DND-41 (cell line): ENCODE measurements around the gene DNASE2.

Experiments
- ATAC-seq: fragments of 200-7000 bp; cut with Tn5 transposase; 3 replicates; pipeline ENCODE4 v1.9.1; 2021; ENCODE audit warnings: low read depth; ENCODE audit not compliant: insufficient read depth
- DNase-seq: peaks from one replicate; pipeline ENCODE4 v3.0.0-alpha.2; 2020
- H2AFZ ChIP-seq: 2 replicates; pipeline ENCODE4 v1.6.0; 2012; ENCODE audit warnings: low read depth, low read length
- H3K27ac ChIP-seq: 2 replicates; pipeline ENCODE4 v1.5.1; 2012; ENCODE audit warnings: low read length, inconsistent platforms
- H3K27me3 ChIP-seq: fragments of 200-600 bp; sonication (generic); 2 replicates; pipeline ENCODE4 v1.6.0; 2012; ENCODE audit warnings: low read length, mild to moderate bottlenecking, inconsistent platforms; ENCODE audit not compliant: insufficient read depth, poor library complexity
- H3K36me3 ChIP-seq: 2 replicates; pipeline ENCODE4 v1.5.1; 2012; ENCODE audit warnings: low read length, inconsistent platforms; ENCODE audit not compliant: insufficient read depth
- H3K4me1 ChIP-seq: 2 replicates; pipeline ENCODE4 v1.5.1; 2012; ENCODE audit warnings: mild to moderate bottlenecking, low read length; ENCODE audit not compliant: insufficient read depth
- H3K4me2 ChIP-seq: 2 replicates; pipeline ENCODE4 v1.6.0; 2012; ENCODE audit warnings: mild to moderate bottlenecking, moderate library complexity, low read length, inconsistent platforms; ENCODE audit not compliant: insufficient read depth
- H3K4me3 ChIP-seq, 2 experiments: fragments of 200-600 bp in 1 of 2; shearing (Covaris generic) in 1 of 2; 2 replicates each; pipeline ENCODE4 v1.5.1; 2012 to 2016; ENCODE audit warnings: inconsistent platforms in 2 of 2, low read length in 2 of 2, mild to moderate bottlenecking in 2 of 2, low read depth in 1 of 2, moderate library complexity in 1 of 2
- H3K79me2 ChIP-seq: 2 replicates; pipeline ENCODE4 v1.6.0; 2012; ENCODE audit warnings: low read length, inconsistent platforms; ENCODE audit not compliant: insufficient read depth
- H3K9ac ChIP-seq: 2 replicates; pipeline ENCODE4 v1.6.0; 2012; ENCODE audit warnings: low read depth, mild to moderate bottlenecking, inconsistent platforms, low read length, moderate library complexity
- H3K9me3 ChIP-seq: 2 replicates; pipeline ENCODE4 v1.5.1; 2012; ENCODE audit warnings: low read length, moderate library complexity, mild to moderate bottlenecking, inconsistent platforms; ENCODE audit not compliant: insufficient read depth, severe bottlenecking
- H4K20me1 ChIP-seq: 2 replicates; pipeline ENCODE4 v1.6.0; 2012; ENCODE audit warnings: low read length; ENCODE audit not compliant: insufficient read depth
- EZH2 ChIP-seq: IDR thresholded peaks from 3 replicates; pipeline ENCODE4 v1.6.1; 2012; ENCODE audit warnings: borderline replicate concordance, low read depth, mild to moderate bottlenecking, moderate library complexity, low read length, inconsistent platforms; ENCODE audit not compliant: severe bottlenecking
- TF ChIP-seq, protein P1 (sequence below): IDR thresholded peaks from 2 replicates; pipeline ENCODE4 v1.5.1; 2012; ENCODE audit warnings: borderline replicate concordance, low read length, moderate library complexity, mild to moderate bottlenecking; ENCODE audit not compliant: poor library complexity, severe bottlenecking; ENCODE audit errors: extremely low read depth

The DNASE2 gene

GRCh38 chr19:12841094-12841493 lies 40.2 kb downstream of the DNASE2 start:
- Histone ChIP-seq H3K4me3 (no peak overlapping the region), H3K79me2 (peaks cover 39% of the 10 kb centered on the region), H4K20me1 (peaks cover 30% of the 10 kb centered on the region; the same call in 1 of the 2 replicates), H3K27ac (no peak overlapping the region), H3K9me3 (no peaks in the 10 kb centered on the region), H3K36me3 (peaks cover 9% of the 10 kb centered on the region; the same call in 1 of the 2 replicates), H3K9ac (no peak overlapping the region), H3K4me1 (peaks cover 33% of the 10 kb centered on the region), H3K27me3 (no peaks in the 10 kb centered on the region), H2AFZ (no peak overlapping the region), H3K4me2 (no peak overlapping the region)
- TF ChIP-seq, protein P1, sequence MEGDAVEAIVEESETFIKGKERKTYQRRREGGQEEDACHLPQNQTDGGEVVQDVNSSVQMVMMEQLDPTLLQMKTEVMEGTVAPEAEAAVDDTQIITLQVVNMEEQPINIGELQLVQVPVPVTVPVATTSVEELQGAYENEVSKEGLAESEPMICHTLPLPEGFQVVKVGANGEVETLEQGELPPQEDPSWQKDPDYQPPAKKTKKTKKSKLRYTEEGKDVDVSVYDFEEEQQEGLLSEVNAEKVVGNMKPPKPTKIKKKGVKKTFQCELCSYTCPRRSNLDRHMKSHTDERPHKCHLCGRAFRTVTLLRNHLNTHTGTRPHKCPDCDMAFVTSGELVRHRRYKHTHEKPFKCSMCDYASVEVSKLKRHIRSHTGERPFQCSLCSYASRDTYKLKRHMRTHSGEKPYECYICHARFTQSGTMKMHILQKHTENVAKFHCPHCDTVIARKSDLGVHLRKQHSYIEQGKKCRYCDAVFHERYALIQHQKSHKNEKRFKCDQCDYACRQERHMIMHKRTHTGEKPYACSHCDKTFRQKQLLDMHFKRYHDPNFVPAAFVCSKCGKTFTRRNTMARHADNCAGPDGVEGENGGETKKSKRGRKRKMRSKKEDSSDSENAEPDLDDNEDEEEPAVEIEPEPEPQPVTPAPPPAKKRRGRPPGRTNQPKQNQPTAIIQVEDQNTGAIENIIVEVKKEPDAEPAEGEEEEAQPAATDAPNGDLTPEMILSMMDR: no peak
- no peak for TF ChIP-seq EZH2
- DNase-seq (no peak), ATAC-seq (no peak)

DNA sequence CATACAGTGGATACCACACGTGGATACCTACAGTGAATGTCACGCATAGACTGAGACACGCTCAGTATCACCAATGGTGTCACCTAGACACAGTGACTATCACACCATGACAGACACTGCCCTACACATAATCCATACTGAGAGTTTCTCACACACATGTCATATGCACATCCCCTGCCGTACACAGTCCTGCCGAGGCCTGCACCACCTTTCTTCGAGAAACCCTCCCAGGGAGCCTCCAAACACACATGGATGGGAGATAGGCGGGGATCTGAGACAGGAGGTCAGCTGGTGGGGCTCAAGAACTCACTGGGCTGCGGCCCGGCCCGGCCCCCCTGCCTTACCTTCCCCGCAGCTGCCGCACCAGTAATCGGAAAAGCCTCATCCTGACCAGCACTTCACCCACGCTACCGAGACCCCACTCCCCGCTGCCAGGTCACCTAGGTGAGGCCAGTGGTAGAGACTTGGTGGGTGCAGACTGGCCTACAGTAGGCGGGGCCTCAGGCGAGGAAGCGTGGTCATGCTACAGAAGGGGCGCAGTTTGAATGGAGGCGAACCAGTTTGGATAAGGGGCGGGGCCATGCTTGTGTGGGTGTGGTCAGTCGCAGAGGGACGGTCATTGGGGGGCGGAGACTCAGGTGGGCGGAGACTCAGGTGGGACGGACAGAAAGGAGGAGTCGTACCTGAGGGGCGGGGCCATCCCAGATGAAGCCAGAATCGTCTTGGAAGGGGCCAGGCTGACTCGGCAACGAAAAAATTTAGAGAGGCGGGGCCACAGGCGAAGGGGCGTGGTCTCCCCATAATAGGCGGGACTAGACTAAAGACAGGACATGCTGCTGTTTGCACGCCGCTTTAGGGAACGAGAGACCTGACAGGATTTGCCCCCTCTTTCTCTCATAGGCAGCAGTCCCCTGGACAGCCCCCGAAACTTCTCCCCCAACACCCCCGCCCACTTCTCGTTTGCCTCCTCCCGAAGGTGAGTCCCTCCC lies 40.9 kb downstream of the DNASE2 start:
- DNase-seq (peak; percentile 44), ATAC-seq (no peak)
- Histone ChIP-seq H3K79me2 (peaks cover 39% of the 10 kb centered on the region), H3K4me3 (no peak overlapping the region), H3K9me3 (no peaks in the 10 kb centered on the region), H4K20me1 (peaks cover 30% of the 10 kb centered on the region; the same call in 1 of the 2 replicates), H3K4me1 (peaks cover 33% of the 10 kb centered on the region), H3K27ac (no peak overlapping the region), H3K36me3 (peaks cover 9% of the 10 kb centered on the region; the same call in 1 of the 2 replicates), H3K9ac (no peak overlapping the region), H3K4me2 (peak overlapping the region; percentile 41; the same call in 1 of the 2 replicates), H2AFZ (no peak overlapping the region), H3K27me3 (no peaks in the 10 kb centered on the region)
- TF ChIP-seq, protein P1: no peak
- no peak for TF ChIP-seq EZH2

- Histone ChIP-seq H3K9ac (peak overlapping the region; percentile 77), H3K4me2 (peak overlapping the region; percentile 93)
- peak; percentile 38 for DNase-seq
Observed at GRCh38 chr19:12838886-12839756, 42.1 kb downstream of the DNASE2 start.

More at GRCh38 chr19:12838886-12839756, 42.1 kb downstream of the DNASE2 start:
- Histone ChIP-seq H3K27me3 (no peaks in the 10 kb centered on the region), H3K27ac (peak overlapping the region; percentile 61; the same call in 1 of the 2 replicates), H3K36me3 (peaks cover 9% of the 10 kb centered on the region; the same call in 1 of the 2 replicates), H3K4me1 (peaks cover 42% of the 10 kb centered on the region), H3K4me3 (peak overlapping the region; percentile 46 to 66; a peak in 3 of 4 replicates), H3K79me2 (peaks cover 36% of the 10 kb centered on the region), H2AFZ (peak overlapping the region; percentile 87), H4K20me1 (peaks cover 30% of the 10 kb centered on the region; the same call in 1 of the 2 replicates), H3K9me3 (no peaks in the 10 kb centered on the region)
- TF ChIP-seq, protein P1: no peak
- no peak for TF ChIP-seq EZH2
- peak; percentile 52 for ATAC-seq
